NCI-H748 (cell line): Measurements from ENCODE around the gene PTHLH.

Experiments
- DNase-seq: peaks from one replicate; lab custom pipeline; 2025; ENCODE audit not compliant: unreplicated experiment; lab: John Stamatoyannopoulos, UW

PTHLH gene

GRCh38 chr12:27975222-27976136 lies 2.9 kb upstream of the PTHLH start:
- no peak for DNase-seq

DNA sequence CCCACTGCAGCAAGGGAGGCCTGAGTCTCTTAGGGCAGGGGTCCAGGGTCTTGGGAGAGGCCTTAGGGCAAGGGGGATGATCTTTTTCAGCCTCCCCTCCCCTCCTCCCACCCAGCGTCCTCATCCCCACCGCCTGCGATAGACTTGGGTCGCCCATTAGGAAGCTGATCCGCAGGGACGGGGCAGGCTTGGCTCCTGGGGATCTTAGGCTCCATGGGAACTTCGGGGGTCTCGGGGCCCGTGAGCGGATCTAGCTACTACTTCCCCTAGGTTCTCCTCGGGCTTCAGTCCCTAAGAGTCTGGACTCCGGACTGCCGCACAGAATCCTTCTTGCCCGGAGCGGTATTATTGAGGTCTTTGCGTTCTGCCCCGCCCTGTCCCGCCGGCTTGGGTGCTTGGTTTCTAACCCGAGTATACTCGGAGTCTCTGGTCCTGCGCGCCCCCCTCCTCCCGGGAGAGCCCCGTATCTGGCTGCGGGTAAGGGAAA lies 2.2 kb upstream of the PTHLH start:
- DNase-seq, result no peak

- no peak for DNase-seq
Measured at GRCh38 chr12:27973487-27973890, 956 bp upstream of the PTHLH start.

GRCh38 chr12:27971606-27972005 lies 927 bp downstream of the PTHLH start:
- no peak for DNase-seq

- no peak for DNase-seq
Measured at GRCh38 chr12:27971121-27971489, 1.4 kb downstream of the PTHLH start.

GRCh38 chr12:27970401-27971120 lies 2.0 kb downstream of the PTHLH start:
- peak; percentile 20 for DNase-seq

- peak; percentile 43 for DNase-seq
Measured at GRCh38 chr12:27969624-27970400, 2.7 kb downstream of the PTHLH start.

DNA sequence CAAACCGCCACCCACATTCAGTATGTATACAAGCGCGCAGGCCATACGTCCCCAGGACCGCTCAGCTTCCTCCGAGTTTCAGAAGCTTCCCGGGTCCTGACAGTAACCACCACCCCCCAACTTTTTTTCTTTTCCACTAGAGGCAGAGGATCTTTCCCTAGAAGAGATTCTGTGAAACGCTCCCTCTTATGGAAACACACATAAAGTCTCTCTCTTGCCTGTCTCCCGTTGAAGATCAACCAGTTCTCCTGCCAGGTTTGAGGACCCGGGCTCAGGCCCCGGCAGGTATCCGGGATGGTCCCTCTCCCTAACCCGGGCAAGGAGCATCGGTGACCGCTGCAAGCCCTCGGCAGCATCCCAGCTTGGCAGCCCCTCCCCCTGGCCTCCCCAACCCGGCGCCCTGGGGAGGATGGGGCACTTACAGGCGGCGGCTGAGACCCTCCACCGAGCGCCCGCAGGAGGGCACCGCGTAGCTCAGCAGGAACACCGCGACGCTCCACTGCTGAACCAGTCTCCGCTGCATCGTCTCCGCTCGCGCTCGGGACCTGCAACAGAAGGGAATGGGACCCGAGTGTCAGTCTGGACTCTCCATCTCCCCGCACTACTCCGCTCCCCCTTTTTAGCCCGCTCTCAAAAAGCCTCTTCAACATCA lies 3.4 kb downstream of the PTHLH start:
- DNase-seq, result peak; percentile 19

DNA sequence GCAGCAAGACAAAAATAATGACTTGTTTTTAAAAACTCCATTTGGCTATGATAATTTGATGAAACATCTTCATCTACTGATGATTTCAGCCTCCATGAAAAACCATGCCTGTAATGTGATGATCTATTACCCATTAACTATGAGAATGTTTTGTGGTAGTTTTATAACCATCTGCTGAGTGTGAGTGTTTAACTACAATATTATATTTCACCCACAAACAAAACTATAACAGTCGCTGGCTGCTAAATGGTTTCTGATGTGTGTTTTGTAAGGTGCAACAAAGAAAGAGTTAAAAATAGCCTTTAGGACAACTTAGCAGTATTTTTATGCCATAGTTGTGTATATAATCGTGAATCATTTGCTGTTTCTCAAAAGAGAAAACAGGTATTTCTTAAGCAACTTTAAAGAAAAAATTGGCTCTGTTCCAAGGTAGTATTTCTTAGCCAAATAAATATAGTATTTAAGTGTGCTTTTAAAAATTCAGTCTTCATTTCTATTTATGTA lies 4.9 kb downstream of the PTHLH start:
- peak; percentile 3 for DNase-seq

GRCh38 chr12:27966870-27967269 lies 5.7 kb downstream of the PTHLH start:
- no peak for DNase-seq

GRCh38 chr12:27965966-27966365 lies 6.6 kb downstream of the PTHLH start:
- no peak for DNase-seq

- DNase-seq, result no peak
Measured at GRCh38 chr12:27965411-27965810, 7.1 kb downstream of the PTHLH start.

DNA sequence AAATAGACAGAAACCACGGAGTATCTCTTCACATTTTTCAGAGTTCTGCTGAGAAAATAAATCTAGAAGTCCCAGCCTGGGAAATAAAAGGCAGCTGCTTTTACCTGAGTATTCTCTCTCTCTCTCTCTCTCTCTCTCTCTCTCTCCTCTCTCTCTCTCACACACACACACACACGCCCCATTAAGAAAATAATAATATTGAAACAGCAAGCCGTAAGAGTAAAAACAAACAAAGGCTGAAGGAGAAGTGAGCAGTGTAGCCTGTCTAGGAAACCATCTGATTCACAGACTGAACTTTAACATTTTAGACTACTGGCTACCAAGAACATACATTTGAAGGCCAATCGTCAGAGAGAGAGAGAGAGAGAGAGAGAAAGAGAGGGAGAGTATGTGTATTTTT lies 8.4 kb downstream of the PTHLH start:
- DNase-seq, result peak; percentile 9

- DNase-seq, result no peak
Measured at GRCh38 chr12:27960821-27961220, 11.7 kb downstream of the PTHLH start.

- DNase-seq, result no peak
Measured at GRCh38 chr12:27958675-27959074, 13.9 kb downstream of the PTHLH start.

DNA sequence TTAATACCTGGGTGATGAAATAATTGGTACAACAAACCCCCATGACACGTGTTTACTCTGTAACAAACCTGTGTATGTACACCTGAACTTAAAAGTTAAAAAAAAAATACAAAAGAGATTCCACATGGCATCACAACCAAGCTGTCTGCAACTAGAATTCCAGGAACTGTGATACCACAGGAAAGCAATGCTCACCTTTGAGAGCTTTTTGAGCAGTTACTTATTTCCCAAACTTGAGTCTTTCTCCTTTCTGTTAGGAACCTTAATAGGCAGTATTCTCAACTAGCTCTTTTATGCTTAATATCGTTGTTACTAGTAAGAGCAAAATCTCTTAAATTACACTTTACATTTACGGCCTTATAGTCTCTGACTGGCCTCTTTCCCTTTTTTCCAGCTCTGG lies 15.2 kb downstream of the PTHLH start:
- no peak for DNase-seq

GRCh38 chr12:27953817-27954216 lies 18.7 kb downstream of the PTHLH start:
- DNase-seq, result no peak

DNA sequence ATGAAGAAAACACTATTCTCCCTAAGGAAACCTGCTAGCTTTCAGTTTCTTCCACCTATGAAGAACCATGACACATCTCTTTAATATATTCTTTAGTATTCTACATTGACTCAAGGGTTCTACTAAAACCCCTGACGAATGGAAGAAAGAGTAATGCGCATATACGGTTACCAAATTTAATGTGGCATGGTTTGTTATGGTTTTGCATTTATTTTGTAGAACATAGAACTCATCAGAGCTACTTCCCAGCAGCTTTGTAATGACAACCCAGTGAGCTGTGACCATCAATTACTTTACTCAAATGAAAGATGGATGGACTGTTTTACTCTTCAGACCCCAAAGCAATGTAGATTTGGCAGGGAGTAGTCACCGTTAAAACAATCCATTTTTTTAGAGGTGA lies 19.2 kb downstream of the PTHLH start:
- no peak for DNase-seq

- no peak for DNase-seq
Measured at GRCh38 chr12:27952510-27952909, 20.0 kb downstream of the PTHLH start.

- DNase-seq, result no peak
Measured at GRCh38 chr12:27951898-27952297, 20.6 kb downstream of the PTHLH start.

DNA sequence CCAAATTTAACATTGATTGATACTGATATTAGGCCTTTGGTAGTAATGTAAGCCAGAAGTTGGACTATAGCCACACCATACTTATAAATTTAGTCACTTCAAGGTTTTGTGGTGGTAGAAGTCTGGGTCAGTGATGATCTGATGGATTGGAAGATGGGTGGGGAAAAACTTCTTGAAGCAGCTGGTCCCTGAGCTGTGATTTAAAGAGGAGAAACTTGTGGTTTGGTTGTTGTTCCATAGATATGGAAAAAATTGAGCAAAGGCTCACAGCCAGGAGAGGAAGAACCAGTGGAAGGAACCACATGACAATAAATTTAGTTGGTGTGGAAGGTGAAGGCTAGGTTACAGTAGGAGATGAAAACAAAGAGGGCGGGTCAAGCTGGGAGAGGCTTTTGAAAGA lies 26.1 kb downstream of the PTHLH start:
- DNase-seq, result no peak
